AG09309 (cell line): ENCODE measurements around the gene CADPS.
A peak's percentile ranks its signal among the peaks of the same experiment; 100 is the strongest.

Source experiments
- DNase-seq: peaks from one replicate; pipeline ENCODE4 v3.0.0-alpha.2; 2010; ENCODE audit warnings: low read depth
- H3K4me3 ChIP-seq: 2 replicates; pipeline ENCODE4 v1.5.1; 2011; ENCODE audit warnings: mild to moderate bottlenecking, low read depth, low read length, moderate library complexity; ENCODE audit not compliant: control insufficient read depth
- CTCF ChIP-seq: IDR thresholded peaks from 2 replicates; pipeline ENCODE4 v1.5.1; 2011; ENCODE audit warnings: mild to moderate bottlenecking, low read depth, low read length, inconsistent platforms; ENCODE audit not compliant: insufficient read depth, control insufficient read depth; ENCODE audit errors: missing control alignments

CADPS gene

DNA sequence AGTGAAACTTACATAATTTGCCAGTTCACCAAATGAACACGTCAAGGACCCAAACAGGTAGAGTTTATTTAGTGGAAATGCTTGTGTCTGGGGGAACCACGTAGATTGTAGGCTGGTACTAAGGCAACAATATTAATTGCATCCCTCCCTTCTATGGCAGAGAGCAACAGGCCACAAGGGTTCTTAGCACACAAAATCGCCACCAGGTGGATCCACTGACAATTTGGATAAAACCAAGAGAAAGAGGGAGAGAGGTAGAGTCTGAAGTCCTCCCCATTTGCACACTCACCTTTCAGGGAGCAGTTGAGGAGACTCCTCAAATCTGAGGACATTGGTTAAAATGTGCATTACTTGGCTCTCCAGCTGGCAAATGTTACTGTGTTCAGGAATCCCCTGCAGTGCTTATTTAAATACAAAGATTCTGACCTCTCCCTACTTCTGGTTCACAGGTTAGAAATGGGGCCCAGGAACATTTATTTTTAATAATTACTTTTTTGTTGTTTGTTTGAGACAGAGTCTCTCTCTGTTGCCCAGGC, 320.9 kb downstream of the CADPS start:
- DNase-seq, result no peak

DNA sequence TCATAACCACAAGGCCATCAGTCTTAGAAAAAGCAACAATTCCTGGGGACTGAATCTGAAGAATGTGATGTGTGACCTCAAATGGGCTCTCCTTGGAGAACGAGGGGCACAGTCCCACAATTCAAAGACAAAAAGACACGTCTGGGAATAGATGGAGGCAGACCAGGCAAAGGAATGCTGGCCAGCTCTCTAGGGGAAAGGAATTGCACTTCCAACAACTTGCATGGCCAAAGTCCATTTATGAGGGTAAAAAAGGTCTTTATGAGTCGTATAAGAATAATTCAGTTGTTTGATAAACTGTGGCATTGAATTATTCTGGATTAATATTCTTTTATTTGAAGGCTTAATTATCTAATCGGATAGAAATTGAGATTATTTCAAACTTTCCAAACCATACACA, 321.4 kb downstream of the CADPS start:
- no peak for DNase-seq
- no peak for TF ChIP-seq CTCF
- H3K4me3 ChIP-seq, result no peak overlapping the region

More for the DNA sequence above, 320.9 kb downstream of the CADPS start:
- H3K4me3 ChIP-seq, result no peak overlapping the region
- TF ChIP-seq CTCF, result peak; percentile 34

- no peak for DNase-seq
- no peak for TF ChIP-seq CTCF
- H3K4me3 ChIP-seq, result no peak overlapping the region
Measured at GRCh38 chr3:62551556-62551955, 323.7 kb downstream of the CADPS start.

DNA sequence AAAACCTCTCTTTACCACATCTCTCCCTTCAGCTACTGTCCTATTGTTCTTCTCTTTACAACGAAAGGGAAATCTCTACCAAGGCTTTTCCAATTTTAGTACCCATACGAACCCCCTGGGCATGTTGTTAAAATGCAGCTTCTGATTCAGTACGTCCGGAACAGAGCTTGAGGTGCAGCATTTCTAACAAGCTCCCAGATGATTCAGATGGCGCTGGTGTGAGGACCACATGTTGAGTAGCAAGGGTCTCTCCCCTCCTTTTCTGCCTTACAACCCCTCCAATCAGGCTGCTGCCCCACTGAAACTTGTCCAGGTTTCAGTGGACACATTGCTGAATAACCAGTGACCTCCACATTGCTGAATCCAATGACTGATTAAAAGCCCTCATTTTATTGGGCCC, 324.8 kb downstream of the CADPS start:
- no peak for DNase-seq
- H3K4me3 ChIP-seq, result no peak overlapping the region
- TF ChIP-seq CTCF, result no peak

DNA sequence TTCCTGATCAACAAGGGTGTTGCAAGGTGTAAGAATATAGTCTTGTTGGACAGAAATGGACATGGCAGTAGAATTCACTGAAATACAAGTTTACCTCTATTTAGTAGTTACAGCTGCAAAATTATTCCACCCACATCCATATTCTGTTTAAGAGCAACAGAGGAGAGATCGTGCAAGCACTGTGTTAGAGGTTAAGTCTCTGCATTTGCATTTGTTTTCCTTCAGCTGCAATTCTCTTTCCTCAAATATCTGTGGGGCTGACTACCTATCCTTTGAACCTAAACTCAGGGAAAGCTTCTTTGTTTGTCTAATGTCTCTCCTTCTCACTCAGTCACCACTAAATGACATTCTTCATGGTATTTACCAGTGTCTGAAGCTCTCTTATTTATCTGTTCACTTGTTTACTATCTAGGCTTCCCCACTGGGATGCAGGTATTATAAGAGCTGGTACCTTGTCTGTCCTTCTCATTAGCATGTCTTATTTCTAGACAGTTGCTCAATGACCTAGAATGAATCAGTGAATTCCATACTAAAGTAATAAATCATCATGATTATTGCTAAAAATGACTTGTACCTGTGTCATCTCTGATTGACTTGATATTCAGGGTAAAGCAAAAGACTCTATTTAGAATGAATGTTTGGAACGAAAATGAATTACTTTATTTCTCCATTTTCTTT, 326.5 kb downstream of the CADPS start:
- no peak overlapping the region for H3K4me3 ChIP-seq
- no peak for DNase-seq
- TF ChIP-seq CTCF, result no peak

- no peak for TF ChIP-seq CTCF
- DNase-seq, result no peak
- H3K4me3 ChIP-seq, result no peak overlapping the region
Measured at GRCh38 chr3:62546266-62546665, 328.9 kb downstream of the CADPS start.
